HG02610 (cell line): ENCODE measurements around the gene PPM1M.

ENCODE experiments used
- ATAC-seq: cut with Tn5 transposase; IDR thresholded peaks from one replicate; pipeline ENCODE4 v1.9.1; 2021; ENCODE audit warnings: mild to moderate bottlenecking, moderate library complexity; ENCODE audit not compliant: unreplicated experiment

PPM1M gene

GRCh38 chr3:52216585-52217408 is 28.8 kb upstream of the PPM1M start:
- no peak for ATAC-seq

GRCh38 chr3:52217409-52217805 is 28.2 kb upstream of the PPM1M start:
- ATAC-seq, result no peak

GRCh38 chr3:52218026-52218425 is 27.5 kb upstream of the PPM1M start:
- no peak for ATAC-seq

GRCh38 chr3:52218454-52218853 is 27.1 kb upstream of the PPM1M start:
- no peak for ATAC-seq

GRCh38 chr3:52218937-52219650 is 26.5 kb upstream of the PPM1M start:
- no peak for ATAC-seq

- no peak for ATAC-seq
These were observed 25.1 kb upstream of the PPM1M start for GRCh38 chr3:52220380-52221026.

GRCh38 chr3:52221141-52221562 is 24.4 kb upstream of the PPM1M start:
- ATAC-seq, result no peak

- no peak for ATAC-seq
These were observed 23.8 kb upstream of the PPM1M start for GRCh38 chr3:52221563-52222318.

- ATAC-seq, result no peak
These were observed 23.0 kb upstream of the PPM1M start for GRCh38 chr3:52222319-52223221.

- ATAC-seq, result no peak
These were observed 21.8 kb upstream of the PPM1M start for GRCh38 chr3:52223449-52224408.

GRCh38 chr3:52225452-52226228 is 19.9 kb upstream of the PPM1M start, which contains the start of gene TLR9:
TSS of gene TLR9 (minus strand) at chr3:52225645. CDS start at chr3:52225529, 116 bp downstream.
- ATAC-seq, result peak; percentile 81

GRCh38 chr3:52226229-52226817 is 19.2 kb upstream of the PPM1M start:
- no peak for ATAC-seq

- ATAC-seq, result no peak
These were observed 18.4 kb upstream of the PPM1M start for GRCh38 chr3:52227117-52227516.

- no peak for ATAC-seq
These were observed 17.8 kb upstream of the PPM1M start for GRCh38 chr3:52227766-52228165.

- no peak for ATAC-seq
These were observed 17.3 kb upstream of the PPM1M start for GRCh38 chr3:52228266-52228665.

- ATAC-seq, result no peak
These were observed 16.7 kb upstream of the PPM1M start for GRCh38 chr3:52228751-52229291.

GRCh38 chr3:52229656-52230055 is 15.9 kb upstream of the PPM1M start:
- ATAC-seq, result no peak
